A549 (cell line): Measurements from ENCODE around the gene TRNAU1AP. TPM values are rescaled to one million over a fixed set of nuclear protein-coding genes. Genes with fewer than 3 reads are reported as not detected.

ENCODE experiments used
- ATAC-seq, 2 experiments: fragments of 200-7000 bp in 1 of 2; fragments of >200 bp in 1 of 2; cut with Nextera tagmentation in 1 of 2; cut with Tn5 transposase in 1 of 2; 3 replicates each; pipeline versions ENCODE4 v1.8.0 to v1.9.1; 2018 to 2020; ENCODE audit warnings: mild to moderate bottlenecking in 1 of 2, moderate library complexity in 1 of 2
- CTCF ChIA-PET: fragments of 300-600 bp; sonication (Branson Sonifier 250); formaldehyde crosslinking; extraction: SDS; loops from one replicate; lab custom pipeline; 2021; ENCODE audit warnings: antibody characterized with exemption, inconsistent platforms; lab: Yijun Ruan, JAX
- POLR2A ChIA-PET: fragments of 350-600 bp; formaldehyde crosslinking; extraction: SDS; loops from one replicate; lab custom pipeline; 2021; ENCODE audit warnings: antibody characterized with exemption, inconsistent platforms; lab: Yijun Ruan, JAX
- DNase-seq, 2 experiments: peaks; one replicate each; pipeline versions ENCODE4 v3.0.0 to v3.0.0-alpha.2; 2011 to 2016; ENCODE audit warnings: low read depth in 1 of 2, low spot score in 1 of 2
- FAIRE-seq: peaks from 2 replicates; lab custom pipeline; 2011; peaks lifted over from hg19 to GRCh38; lab: Jason Lieb, UNC
- H3K27ac ChIP-seq, 2 experiments: fragments of >200 bp; sonication (Bioruptor Twin); formaldehyde crosslinking; 3 replicates each; pipeline ENCODE4 v1.5.1; 2016 to 2017
- H3K4me1 ChIP-seq: fragments of >200 bp; sonication (Bioruptor Twin); formaldehyde crosslinking; 3 replicates; pipeline ENCODE4 v1.6.1; 2016
- H3K4me2 ChIP-seq: fragments of >200 bp; sonication (Bioruptor Twin); formaldehyde crosslinking; 3 replicates; pipeline ENCODE4 v1.6.1; 2016
- H3K4me3 ChIP-seq: fragments of >200 bp; sonication (Bioruptor Twin); formaldehyde crosslinking; 3 replicates; pipeline ENCODE4 v1.5.1; 2016
- H3K9me3 ChIP-seq: fragments of >200 bp; sonication (Bioruptor Twin); formaldehyde crosslinking; 3 replicates; pipeline ENCODE4 v1.6.1; 2016
- ATOH8 ChIP-seq: fragments of 250-450 bp; sonication (Bioruptor Pico); IDR thresholded peaks from 2 replicates; pipeline ENCODE4 v1.5.0; 2020; ENCODE audit warnings: low read depth, mild to moderate bottlenecking, moderate library complexity
- CBX2 ChIP-seq: fragments of 200-600 bp; sonication (generic); IDR thresholded peaks from 2 replicates; pipeline ENCODE4 v1.6.1; 2016; ENCODE audit warnings: low read depth, mild to moderate bottlenecking, borderline replicate concordance
- CHD4 ChIP-seq: fragments of 200-600 bp; sonication (generic); IDR thresholded peaks from 2 replicates; pipeline ENCODE4 v1.6.1; 2016; ENCODE audit warnings: antibody characterized with exemption, mild to moderate bottlenecking, borderline replicate concordance
- CTCF ChIP-seq: fragments of >200 bp; sonication (Bioruptor Twin); formaldehyde crosslinking; IDR thresholded peaks from 3 replicates; pipeline ENCODE4 v1.5.1; 2016
- E2F6 ChIP-seq: IDR thresholded peaks from 2 replicates; pipeline ENCODE4 v1.6.1; 2012; ENCODE audit warnings: low read depth, borderline replicate concordance
- EHF ChIP-seq: fragments of 250-450 bp; sonication (Bioruptor Pico); IDR thresholded peaks from 2 replicates; pipeline ENCODE4 v1.5.0; 2020; ENCODE audit warnings: mild to moderate bottlenecking
- EHMT2 ChIP-seq: fragments of 200-600 bp; sonication (generic); IDR thresholded peaks from 2 replicates; pipeline ENCODE4 v1.6.1; 2016; ENCODE audit warnings: antibody characterized with exemption, low read depth, mild to moderate bottlenecking, moderate library complexity
- ELK1 ChIP-seq: fragments of 150-350 bp; IDR thresholded peaks from 2 replicates; pipeline ENCODE4 v1.6.1; 2014; ENCODE audit warnings: low read depth, mild to moderate bottlenecking, low read length
- FOSB ChIP-seq: fragments of 250-450 bp; sonication (Bioruptor Pico); IDR thresholded peaks from 2 replicates; pipeline ENCODE4 v1.5.0; 2020; ENCODE audit warnings: mild to moderate bottlenecking, moderate library complexity
- GATA3 ChIP-seq: IDR thresholded peaks from 2 replicates; pipeline ENCODE4 v1.6.1; 2012; ENCODE audit warnings: borderline replicate concordance
- HES2 ChIP-seq: fragments of >200 bp; sonication (Bioruptor Twin); formaldehyde crosslinking; IDR thresholded peaks from 2 replicates; pipeline ENCODE4 v1.6.1; 2016
- HEYL ChIP-seq: fragments of 250-450 bp; sonication (Bioruptor Pico); IDR thresholded peaks from 2 replicates; pipeline ENCODE4 v1.8.0; 2021; ENCODE audit warnings: mild to moderate bottlenecking, moderate library complexity
- HMGXB4 ChIP-seq: fragments of 250-450 bp; sonication (Bioruptor Pico); IDR thresholded peaks from 2 replicates; pipeline ENCODE4 v1.5.0; 2021; ENCODE audit warnings: mild to moderate bottlenecking, moderate library complexity, borderline replicate concordance
- HOXB5 ChIP-seq: fragments of 250-450 bp; sonication (Bioruptor Pico); IDR thresholded peaks from 2 replicates; pipeline ENCODE4 v1.5.0; 2020; ENCODE audit warnings: mild to moderate bottlenecking, moderate library complexity
- JUN ChIP-seq, 2 experiments: fragments of >200 bp; sonication (Bioruptor Twin); formaldehyde crosslinking; IDR thresholded peaks; 2 replicates in 1 of 2; 3 replicates in 1 of 2; pipeline ENCODE4 v1.6.1; 2016 to 2017
- MAFK ChIP-seq: fragments of 450-650 bp; IDR thresholded peaks from 2 replicates; pipeline ENCODE4 v1.6.1; 2014; ENCODE audit not compliant: partially characterized antibody
- NFE2L2 ChIP-seq: fragments of 150-350 bp; conservative IDR thresholded peaks from 2 replicates; pipeline ENCODE4 v1.6.1; 2014; ENCODE audit warnings: low read length
- RAD21 ChIP-seq, 2 experiments: fragments of >200 bp in 1 of 2; sonication (Bioruptor Twin) in 1 of 2; formaldehyde crosslinking in 1 of 2; IDR thresholded peaks in 1 of 2; conservative IDR thresholded peaks in 1 of 2; 2 replicates in 1 of 2; 3 replicates in 1 of 2; pipeline ENCODE4 v1.6.1; 2012 to 2018; ENCODE audit warnings: inconsistent platforms in 1 of 2
- RARB ChIP-seq: fragments of 250-450 bp; sonication (Bioruptor Pico); IDR thresholded peaks from 2 replicates; pipeline ENCODE4 v1.8.0; 2021; ENCODE audit warnings: mild to moderate bottlenecking, moderate library complexity
- RCOR1 ChIP-seq: fragments of 150-350 bp; IDR thresholded peaks from 2 replicates; pipeline ENCODE4 v1.6.1; 2014; ENCODE audit warnings: antibody characterized with exemption, low read length, low read depth
- REST ChIP-seq: fragments of 200-600 bp; sonication (generic); IDR thresholded peaks from 2 replicates; pipeline ENCODE4 v1.6.1; 2016; ENCODE audit warnings: antibody characterized with exemption, mild to moderate bottlenecking, moderate library complexity
- RFX5 ChIP-seq: fragments of 450-650 bp; IDR thresholded peaks from 2 replicates; pipeline ENCODE4 v1.7.1; 2014; ENCODE audit warnings: antibody characterized with exemption, mild to moderate bottlenecking, moderate library complexity
- RNF2 ChIP-seq: fragments of 200-600 bp; sonication (generic); IDR thresholded peaks from 2 replicates; pipeline ENCODE4 v1.6.1; 2016; ENCODE audit warnings: low read depth, mild to moderate bottlenecking, antibody characterized with exemption, moderate library complexity, borderline replicate concordance
- SMC3 ChIP-seq: fragments of >200 bp; sonication (Bioruptor Twin); formaldehyde crosslinking; IDR thresholded peaks from 3 replicates; pipeline ENCODE4 v1.6.1; 2018; ENCODE audit warnings: inconsistent platforms
- TFCP2L1 ChIP-seq: fragments of 250-450 bp; sonication (Bioruptor Pico); IDR thresholded peaks from 2 replicates; pipeline ENCODE4 v1.5.0; 2021; ENCODE audit warnings: mild to moderate bottlenecking
- WGBS: methylation state at CpG from one replicate; pipeline ENCODE4 v1.1.6; 2017; ENCODE audit errors: missing lambda C conversion rate; 5-methylcytosine and 5-hydroxymethylcytosine counted together
- polyA plus RNA-seq, 4 experiments: library from polyadenylated mRNA; depleted of rRNA in 3 of 4; stranded (reverse); fragments of >200 nt; fragmentation: RNase III in 1 of 4; extraction: RNeasy Plus Mini Kit Qiagen cat#74134 plus additional on column Dnase treatment in 1 of 4; gene quantifications; 2 replicates in 3 of 4; 3 replicates in 1 of 4; pipeline ENCODE4 v1.2.3, GENCODE V29; 2011 to 2017

TRNAU1AP gene
- polyA plus RNA-seq, 2 of the 4 experiments (the other 2 are of a cell fraction), result 14.5 to 23.8 TPM

GRCh38 chr1:28510273-28510969 is 42.5 kb upstream of the TRNAU1AP start (continued):
- TF ChIP-seq REST (peak; percentile 20; the same call in 1 of the 2 replicates), RARB (CRISPR knock-in tag) (peak; percentile 45; the same call in 1 of the 2 replicates), FOSB (CRISPR knock-in tag) (peak; percentile 94), JUN (IDR thresholded peaks at IDR 0.05) (peak; percentile 79 to 82; a peak in 3 of 5 replicates), RFX5 (no peak), ATOH8 (CRISPR knock-in tag) (peak; percentile 52), TFCP2L1 (CRISPR knock-in tag) (peak; percentile 71), HEYL (CRISPR knock-in tag) (no peak), RNF2 (no peak)
- TF ChIP-seq, all 56 proteins: peak for 15

- peak overlapping the region; percentile 94 to 99; a peak in 5 of 6 replicates for H3K27ac ChIP-seq
- POLR2A ChIA-PET, result interaction anchor here (0.7 to 1.8 kb wide), 4 partner anchors 34 to 138 kb away, joined by 3 to 8 read pairs (median 5); partner anchors contain the start of gene RNU11
- peak in 1 of 2 experiments; percentile 40 for DNase-seq
- no peaks in the 10 kb centered on the region for H3K9me3 ChIP-seq
- ATAC-seq, result peak in 1 of 2 experiments; percentile 28; a peak in 2 of 6 replicates
- CTCF ChIA-PET, result no interaction called here
- peaks cover 47% of the 10 kb centered on the region for H3K4me1 ChIP-seq
- peak overlapping the region; percentile 97 for H3K4me2 ChIP-seq
- no peak for FAIRE-seq
- WGBS, result 71% methylated on average over 2 of the region's 2 CpGs
- H3K4me3 ChIP-seq, result peak overlapping the region; percentile 99
- TF ChIP-seq NFE2L2 (no peak), HMGXB4 (CRISPR knock-in tag) (no peak; the same call in 1 of the 2 replicates), HOXB5 (CRISPR knock-in tag) (no peak), E2F6 (no peak), HES2 (no peak), RAD21 (conservative IDR thresholded peaks at IDR 0.05 in 1 of 2, IDR thresholded peaks at IDR 0.05 in 1 of 2) (no peak), GATA3 (no peak; the same call in 1 of the 2 replicates), EHF (no peak), RFX5 (no peak), TFCP2L1 (CRISPR knock-in tag) (peak; percentile 95), EHMT2 (no peak), CHD4 (no peak), MAFK (no peak), FOSB (CRISPR knock-in tag) (no peak; the same call in 1 of the 2 replicates), JUN (IDR thresholded peaks at IDR 0.05) (peak in 1 of 2 experiments; percentile 72; a peak in 1 of 5 replicates), CBX2 (no peak), RCOR1 (no peak), SMC3 (no peak), CTCF (no peak), ELK1 (no peak)
Observed at GRCh38 chr1:28510970-28511440, 41.9 kb upstream of the TRNAU1AP start.
